CD4-positive, alpha-beta T cell (primary cell): Measurements from ENCODE around the gene UHRF1. TPM values are rescaled to one million over a fixed set of nuclear protein-coding genes. Genes with fewer than 3 reads are reported as not detected.

Source experiments
- ATAC-seq: fragments of 200-7000 bp; cut with Tn5 transposase; one replicate; pipeline ENCODE4 v1.10.0; 2022; ENCODE audit warnings: mild to moderate bottlenecking; ENCODE audit not compliant: poor library complexity
- CTCF ChIA-PET: fragments of 350-600 bp; sonication (Branson Sonifier 250); formaldehyde crosslinking; loops from one replicate; lab custom pipeline; 2021; ENCODE audit warnings: antibody characterized with exemption, inconsistent platforms; lab: Charles Lee
- POLR2A ChIA-PET: fragments of 350-600 bp; sonication (Branson Sonifier 250); formaldehyde crosslinking; loops from one replicate; lab custom pipeline; 2021; ENCODE audit warnings: antibody characterized with exemption, inconsistent platforms; lab: Charles Lee
- DNase-seq, 14 experiments: peaks; one replicate each; pipeline ENCODE4 v3.0.0-alpha.2; 2013 to 2020; ENCODE audit warnings: mixed read lengths in 2 of 14
- H3K27ac ChIP-seq, 2 donors: one replicate each; pipeline versions ENCODE4 v1.5.1 to v1.7.0; 2013; ENCODE audit warnings: low read length in 2 of 2, low read depth in 1 of 2, mild to moderate bottlenecking in 1 of 2
- H3K27me3 ChIP-seq, 2 experiments: 1 replicate in 1 of 2; 2 replicates in 1 of 2; pipeline versions ENCODE4 v1.6.1 to v1.7.0; 2013; ENCODE audit warnings: low read length in 2 of 2, control low read depth in 1 of 2, mild to moderate bottlenecking in 1 of 2, moderate library complexity in 1 of 2; ENCODE audit not compliant: insufficient read depth in 2 of 2, control insufficient read depth in 1 of 2
- H3K36me3 ChIP-seq: one replicate; pipeline ENCODE4 v1.6.1; 2013; ENCODE audit warnings: low read length, control low read depth; ENCODE audit not compliant: insufficient read depth
- H3K4me1 ChIP-seq: one replicate; pipeline ENCODE4 v1.6.1; 2013; ENCODE audit warnings: low read length, control low read depth; ENCODE audit not compliant: insufficient read depth
- H3K4me3 ChIP-seq: one replicate; pipeline ENCODE4 v1.5.1; 2013; ENCODE audit warnings: mild to moderate bottlenecking, low read length, moderate library complexity
- H3K9me3 ChIP-seq, 2 experiments: 1 replicate in 1 of 2; 2 replicates in 1 of 2; pipeline versions ENCODE4 v1.6.1 to v1.7.0; 2013; ENCODE audit warnings: low read length in 2 of 2, mild to moderate bottlenecking in 2 of 2, control low read depth in 1 of 2, moderate library complexity in 1 of 2; ENCODE audit not compliant: control insufficient read depth in 1 of 2, insufficient read depth in 1 of 2
- H3K27ac Mint-ChIP-seq: one replicate; pipeline ENCODE4 v1.8.0; 2020; ENCODE audit warnings: mixed read lengths
- H3K27me3 Mint-ChIP-seq: one replicate; pipeline ENCODE4 v1.8.0; 2021; ENCODE audit warnings: mixed read lengths
- H3K36me3 Mint-ChIP-seq: one replicate; pipeline ENCODE4 v1.8.0; 2021; ENCODE audit warnings: low read depth, mixed read lengths
- H3K4me1 Mint-ChIP-seq: one replicate; pipeline ENCODE4 v1.8.0; 2021; ENCODE audit warnings: low read depth, mixed read lengths
- H3K4me3 Mint-ChIP-seq: one replicate; pipeline ENCODE4 v1.8.0; 2020; ENCODE audit warnings: mild to moderate bottlenecking, mixed read lengths
- H3K9me3 Mint-ChIP-seq: one replicate; pipeline ENCODE4 v1.8.0; 2020; ENCODE audit warnings: mixed read lengths
- CTCF ChIP-seq: fragments of 200-600 bp; IDR thresholded peaks from one replicate; pipeline ENCODE4 v1.8.0; 2022; ENCODE audit warnings: antibody characterized with exemption, mild to moderate bottlenecking
- intact Hi-C, 2 experiments: fragments of 100-400 bp; cut with DNase I in 1 of 2; cut with micrococcal nuclease in 1 of 2; formaldehyde crosslinking; loops; one replicate each; pipeline versions ENCODE4 v1.15.1 to v1.9.0; 2023 to 2025; cut with DNase I, micrococcal nuclease
- total RNA-seq, 174 experiments: library from RNA in 2 of 174; stranded (reverse) in 2 of 174; gene quantifications; one replicate each; pipeline ENCODE4 v1.2.3 and lab custom pipeline; 2021 to 2026

Gene UHRF1
- total RNA-seq, 2 experiments from 2014 or later: 0.16 to 0.20 TPM

- ChIA-PET CTCF (no interaction called here), POLR2A (no interaction called here)
- H3K27me3 ChIP-seq: no peaks in the 10 kb centered on the region
- Mint-ChIP-seq H3K4me3 (peak overlapping the region; percentile 69), H3K27me3 (no peaks in the 10 kb centered on the region), H3K27ac (no peak overlapping the region), H3K36me3 (peaks cover 8% of the 10 kb centered on the region), H3K9me3 (no peaks in the 10 kb centered on the region), H3K4me1 (peaks cover 40% of the 10 kb centered on the region)
- H3K27ac ChIP-seq: no peak overlapping the region
- peaks cover 4% of the 10 kb centered on the region for H3K36me3 ChIP-seq
- H3K9me3 ChIP-seq: no peaks in the 10 kb centered on the region
- ATAC-seq: no peak
- no peak for TF ChIP-seq CTCF
- intact Hi-C loops: no loop called here
- peak in 1 of 14 experiments; percentile 26 for DNase-seq
- no peak overlapping the region for H3K4me3 ChIP-seq
- H3K4me1 ChIP-seq: peaks cover 45% of the 10 kb centered on the region
Observed at GRCh38 chr19:4908781-4909155, 533 bp upstream of the UHRF1 start.

DNA sequence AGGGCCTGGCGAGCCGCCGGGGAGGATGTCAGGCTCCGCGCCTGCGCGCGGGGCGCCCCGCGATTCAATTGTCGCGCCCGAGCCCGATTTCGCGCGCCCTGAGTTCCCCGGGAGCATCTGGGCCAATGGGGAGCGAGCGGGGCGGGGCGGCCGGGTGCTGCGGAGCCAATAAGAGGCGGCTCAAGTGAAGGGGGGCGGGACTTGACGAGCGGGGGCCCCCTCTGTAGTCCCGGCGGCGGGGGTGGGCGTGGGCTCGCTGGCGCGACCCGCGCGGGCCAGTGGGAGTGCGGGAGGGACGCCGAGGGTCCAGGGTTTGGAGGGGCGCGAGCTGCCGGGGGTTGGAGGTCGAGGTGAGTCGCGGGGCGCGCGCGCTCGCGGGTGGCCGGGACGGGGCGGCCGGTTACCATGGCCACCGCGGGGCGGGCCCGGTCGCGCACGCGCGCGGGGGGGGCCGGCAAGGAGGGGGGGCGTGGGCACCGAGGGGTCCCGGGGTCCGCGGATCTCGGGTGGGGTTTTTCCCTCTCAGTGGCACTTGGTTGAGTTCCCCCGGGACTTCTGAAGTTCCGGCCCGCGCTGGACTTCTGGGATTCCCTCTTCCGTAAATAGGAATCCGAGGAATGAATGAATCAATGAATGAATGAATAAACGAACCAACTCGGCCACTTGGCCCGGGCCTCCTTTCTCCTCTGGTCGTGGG is 744 bp downstream of the UHRF1 start:
- H3K9me3 Mint-ChIP-seq: no peaks in the 10 kb centered on the region

More for the DNA sequence above, 744 bp downstream of the UHRF1 start:
- Mint-ChIP-seq H3K4me1 (peaks cover 52% of the 10 kb centered on the region), H3K36me3 (peaks cover 19% of the 10 kb centered on the region), H3K27me3 (no peaks in the 10 kb centered on the region), H3K27ac (peak overlapping the region; percentile 84), H3K4me3 (peak overlapping the region; percentile 98)
- Histone ChIP-seq H3K4me3 (peak overlapping the region; percentile 51), H3K36me3 (peaks cover 7% of the 10 kb centered on the region), H3K9me3 (no peaks in the 10 kb centered on the region), H3K27ac (no peak overlapping the region), H3K27me3 (no peaks in the 10 kb centered on the region), H3K4me1 (peaks cover 58% of the 10 kb centered on the region)
- DNase-seq: peak; percentile 87 to 96 (median 92)
- TF ChIP-seq CTCF: no peak
- CTCF ChIA-PET: interaction anchor here (2.4 to 6.9 kb wide), 3 partner anchors 38 to 119 kb away, joined by 11 to 60 read pairs (median 35); partner anchors contain the start of gene FEM1A
- intact Hi-C loops: loop anchor here in 1 of 2 experiments (2.0 to 10.0 kb wide), 5 partner anchors 59 to 713 kb away; partner anchors contain the start of genes CHAF1A, DPP9, KDM4B and SAFB
- POLR2A ChIA-PET: interaction anchor here (2.9 kb wide), 1 partner anchor 42 kb away, joined by 24 read pairs; the partner anchor contains the start of gene PLIN3
- peak; percentile 88 for ATAC-seq
